ENCODE data around the gene ZNF43.
"Not testable (repeated sequence)": the region's sequence is repeated elsewhere in the genome, so short reads cannot be mapped to it uniquely, and the experiment has no call there.

Gene ZNF43

DNA sequence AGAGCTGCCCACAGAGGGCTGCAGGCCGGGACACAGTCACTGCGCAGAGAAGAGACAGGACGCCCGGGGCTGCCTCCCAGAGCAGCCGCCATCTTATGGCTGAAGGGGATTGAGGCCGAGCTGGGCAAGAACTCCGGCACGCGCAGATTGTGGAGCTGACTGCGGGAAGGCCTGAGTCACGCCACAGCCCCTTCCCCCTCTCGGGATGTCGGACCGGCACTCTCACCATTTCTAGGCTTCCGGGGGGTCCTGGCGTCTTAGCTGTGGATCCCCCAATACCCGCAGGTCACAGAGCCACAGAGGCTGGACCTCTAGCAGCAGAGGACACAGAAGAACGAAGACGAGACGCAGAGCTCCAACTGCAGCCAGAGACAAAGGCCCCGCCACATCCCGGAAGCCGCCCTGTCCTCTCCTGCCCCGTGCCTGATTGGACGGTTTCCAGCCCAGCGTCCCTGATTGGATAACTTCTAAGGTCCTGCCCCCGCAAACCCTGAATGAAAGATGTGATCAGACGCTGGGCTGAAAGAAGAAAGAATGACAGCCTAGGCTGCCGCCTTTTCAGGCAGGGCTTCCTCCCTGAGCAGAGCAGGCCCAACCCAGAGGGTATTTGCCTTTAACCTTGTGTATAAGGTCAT is at the start of gene ZNF43:
TSS of gene ZNF43 (minus strand) at position 373 of the 635 bp plus-strand sequence. CDS start at position 229, 144 bp downstream.
- DNase-seq (ENCODE audit: low read depth): peak; percentile 96

DNA sequence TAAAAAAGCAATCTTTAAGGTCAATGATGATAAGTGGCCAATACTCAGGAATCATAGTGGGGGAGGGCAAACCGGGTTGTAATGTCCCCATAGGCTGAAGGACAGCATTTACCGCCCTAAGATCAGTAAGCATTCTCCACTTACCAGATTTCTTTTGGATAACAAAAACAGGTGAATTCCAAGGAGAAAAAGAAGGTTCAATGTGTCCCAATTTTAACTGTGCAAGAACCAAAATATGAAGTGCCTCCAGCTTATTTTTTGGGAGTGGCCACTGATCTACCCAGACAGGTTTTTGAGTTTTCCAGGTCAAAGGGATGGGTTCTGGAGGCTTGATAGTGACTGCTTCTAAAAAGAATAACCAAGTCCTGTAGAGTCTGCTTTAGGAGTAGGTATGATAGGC is 49.5 kb upstream of the ZNF43 start:
- not testable (repeated sequence) for DNase-seq (ENCODE audit: low read depth)

DNA sequence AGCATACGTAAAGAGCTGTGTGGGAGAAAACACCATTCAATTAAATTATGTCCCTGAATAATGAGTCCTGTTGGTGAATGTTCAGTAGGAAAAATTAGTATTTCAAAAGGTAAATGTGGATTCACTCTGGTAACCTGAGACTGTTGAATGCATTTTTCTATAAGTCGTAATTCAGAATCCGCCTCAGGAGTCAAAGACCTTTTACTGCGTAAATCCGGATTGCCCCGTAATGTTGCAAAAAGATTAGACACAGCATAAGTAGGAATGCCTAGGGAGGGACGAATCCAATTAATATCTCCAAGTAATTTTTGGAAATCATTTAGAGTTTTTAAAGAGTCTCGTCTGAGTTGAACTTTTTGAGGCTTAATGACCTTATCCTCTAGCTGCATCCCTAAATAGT is 48.8 kb upstream of the ZNF43 start:
- DNase-seq (ENCODE audit: low read depth): not testable (repeated sequence)

DNA sequence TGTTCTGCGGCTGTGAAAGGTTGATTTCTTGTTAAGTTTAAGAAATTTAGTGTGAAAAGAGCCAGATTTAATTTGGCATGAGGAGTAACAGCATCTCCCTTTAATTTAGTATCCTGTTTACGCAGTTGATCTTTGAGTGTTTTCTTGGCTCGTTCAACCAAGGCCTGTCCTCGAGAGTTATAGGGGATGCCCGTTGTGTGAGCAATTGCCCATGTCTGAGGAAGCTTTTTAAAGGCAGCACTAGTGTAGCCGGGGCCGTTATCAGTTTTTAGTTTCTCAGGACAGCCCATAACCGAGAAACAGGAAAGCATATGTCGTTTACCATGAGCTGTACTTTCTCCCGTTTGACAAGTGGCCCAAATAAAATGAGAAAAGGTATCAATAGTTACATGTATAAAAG is 47.5 kb upstream of the ZNF43 start:
- DNase-seq (ENCODE audit: low read depth): no peak

DNA sequence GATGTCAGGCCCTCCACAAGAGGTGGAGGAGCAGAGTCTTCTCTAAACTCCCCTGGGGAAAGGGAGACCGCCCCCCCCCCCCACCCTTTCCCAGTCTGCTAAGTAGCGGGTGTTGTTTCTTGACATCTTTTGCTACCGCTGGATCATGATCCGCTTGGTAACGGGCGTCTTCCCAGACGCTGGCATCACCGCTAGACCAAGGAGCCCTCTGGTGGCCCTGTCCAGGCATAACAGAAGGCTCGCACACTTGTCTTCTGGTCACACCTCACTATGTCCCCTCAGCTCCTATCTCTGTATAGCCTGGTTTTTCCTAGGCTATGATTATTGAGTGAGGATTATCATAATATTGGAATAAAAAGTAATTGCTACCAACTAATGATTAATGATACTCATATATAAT is 44.8 kb upstream of the ZNF43 start:
- not testable (repeated sequence) for DNase-seq (ENCODE audit: low read depth)

DNA sequence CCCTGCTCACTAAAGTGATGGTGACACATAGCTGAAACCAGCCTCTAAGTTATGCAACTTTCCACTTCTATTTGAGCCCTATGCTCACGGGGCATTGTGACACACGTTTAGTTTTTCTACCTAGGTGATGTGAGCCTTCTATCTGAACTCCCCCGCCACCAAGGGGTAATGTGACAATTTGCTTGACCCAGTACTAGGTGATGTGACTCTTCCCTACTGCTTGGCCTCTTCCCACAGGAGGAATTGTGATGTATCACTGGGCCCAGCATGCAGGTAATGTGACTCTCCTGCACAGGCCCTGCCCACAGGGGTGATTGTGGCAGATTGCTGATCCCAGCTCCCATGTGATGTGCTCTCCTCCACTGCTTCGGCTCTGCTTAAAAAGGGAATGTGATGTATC is 42.7 kb upstream of the ZNF43 start:
- DNase-seq (ENCODE audit: low read depth): no peak

DNA sequence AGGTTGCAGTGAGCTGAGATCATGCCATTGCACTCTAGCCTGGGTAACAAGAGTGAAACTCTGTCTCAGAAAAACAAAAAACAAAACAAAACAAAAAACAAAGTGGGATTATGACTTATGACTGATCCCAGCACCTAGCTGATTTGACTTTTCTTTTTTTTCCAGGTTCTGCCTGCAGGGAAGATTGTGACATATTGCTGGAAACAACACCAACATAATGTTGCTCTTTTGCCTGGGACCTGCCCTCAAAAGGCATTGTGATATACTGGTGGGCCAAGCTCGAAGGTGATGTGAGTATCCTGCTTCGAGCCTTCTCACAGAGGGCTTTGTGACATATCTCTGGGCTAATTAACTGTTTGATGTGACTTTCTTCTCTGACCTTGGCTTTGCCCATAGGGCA is 42.0 kb upstream of the ZNF43 start:
- no peak for DNase-seq (ENCODE audit: low read depth)

DNA sequence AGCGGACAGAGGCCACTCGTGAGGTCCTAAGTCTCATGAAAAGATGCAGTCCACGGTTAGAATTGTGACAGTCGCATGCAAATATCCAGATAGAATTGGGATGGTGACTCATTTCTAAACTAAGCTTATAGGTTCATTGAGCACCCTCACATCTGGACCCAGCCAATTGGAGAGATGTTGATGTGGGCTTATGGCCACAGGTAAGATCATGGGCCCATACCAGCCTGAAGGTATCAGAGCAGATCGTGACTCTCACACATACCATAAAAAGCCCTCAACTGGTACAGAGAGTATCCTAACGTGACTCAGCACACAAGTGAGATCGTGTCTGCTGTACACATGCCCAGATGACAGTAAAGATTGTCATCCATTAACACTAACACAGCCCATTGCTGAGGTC is 40.6 kb upstream of the ZNF43 start:
- not testable (repeated sequence) for DNase-seq (ENCODE audit: low read depth)

DNA sequence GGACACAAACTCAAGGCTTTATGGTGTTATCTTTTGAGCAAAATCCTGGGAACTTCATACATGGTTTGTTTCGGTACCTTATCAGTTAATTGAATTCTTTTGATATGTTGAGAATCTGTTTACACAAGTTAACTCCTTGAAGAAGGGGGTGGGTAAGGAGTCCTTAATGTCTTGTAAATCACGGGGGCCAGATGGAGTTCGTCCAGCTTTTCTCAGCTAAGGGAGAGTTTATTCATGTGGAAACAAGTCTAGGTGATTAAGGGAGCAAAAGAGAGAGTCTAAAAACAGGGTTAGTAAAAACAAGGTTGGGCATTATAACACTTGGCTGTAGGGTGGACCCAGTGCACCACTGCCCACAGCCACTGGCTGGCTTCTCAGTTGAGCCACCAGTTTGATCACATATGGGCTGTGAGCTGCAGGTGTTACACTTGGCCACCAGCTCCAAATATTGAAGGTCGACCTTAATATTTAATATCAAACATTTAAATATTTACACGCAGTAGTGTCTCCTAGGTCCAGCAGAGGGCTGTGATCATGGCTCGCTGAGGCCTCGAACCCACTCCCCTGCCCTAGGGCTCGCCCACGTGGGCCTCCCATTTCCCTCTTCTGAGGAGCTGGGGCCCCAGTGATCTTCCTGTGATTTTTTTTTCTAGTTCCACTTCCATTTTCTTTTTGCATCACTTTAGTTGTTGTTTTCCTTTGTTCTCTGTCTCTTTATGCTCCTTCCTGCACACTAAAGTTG is 21.0 kb upstream of the ZNF43 start:
- DNase-seq (ENCODE audit: low read depth): no peak

DNA sequence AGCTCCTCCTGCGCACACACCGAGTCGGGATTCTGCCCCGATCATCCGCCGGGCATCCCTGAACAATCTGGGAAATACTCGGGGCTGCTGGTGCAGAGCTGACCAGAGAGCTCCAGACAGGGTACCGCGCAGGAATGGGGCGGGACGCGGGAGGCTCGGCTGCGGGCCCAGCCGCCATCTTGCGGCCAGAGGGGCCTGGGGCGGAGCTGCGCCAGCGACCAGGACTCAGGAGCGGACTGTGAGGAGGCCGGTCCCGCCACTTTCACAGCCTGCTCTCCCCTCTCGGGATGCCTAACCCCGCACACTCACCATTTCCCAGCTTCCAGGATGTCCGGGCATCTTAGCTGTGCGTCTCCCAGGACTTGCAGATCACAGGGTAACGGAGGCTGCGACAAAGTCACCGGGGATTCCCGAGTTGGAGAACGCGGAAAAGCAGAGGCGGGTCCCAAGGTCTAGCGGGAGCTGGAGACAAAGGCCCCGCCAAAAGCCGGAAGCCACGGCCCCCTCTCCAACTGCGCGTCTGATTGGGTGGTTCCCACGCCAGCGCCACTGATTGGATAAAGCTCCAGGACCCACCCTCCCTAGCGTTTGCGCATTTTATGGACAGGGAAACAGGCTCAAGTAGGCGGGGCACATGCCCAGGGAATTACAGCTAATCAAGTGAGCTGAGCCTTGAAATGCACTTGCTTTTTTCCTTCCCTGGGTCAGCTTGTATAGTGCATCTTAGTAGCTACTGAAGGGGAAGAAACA is 15.8 kb upstream of the ZNF43 start:
- peak; percentile 97 for DNase-seq (ENCODE audit: low read depth)

DNA sequence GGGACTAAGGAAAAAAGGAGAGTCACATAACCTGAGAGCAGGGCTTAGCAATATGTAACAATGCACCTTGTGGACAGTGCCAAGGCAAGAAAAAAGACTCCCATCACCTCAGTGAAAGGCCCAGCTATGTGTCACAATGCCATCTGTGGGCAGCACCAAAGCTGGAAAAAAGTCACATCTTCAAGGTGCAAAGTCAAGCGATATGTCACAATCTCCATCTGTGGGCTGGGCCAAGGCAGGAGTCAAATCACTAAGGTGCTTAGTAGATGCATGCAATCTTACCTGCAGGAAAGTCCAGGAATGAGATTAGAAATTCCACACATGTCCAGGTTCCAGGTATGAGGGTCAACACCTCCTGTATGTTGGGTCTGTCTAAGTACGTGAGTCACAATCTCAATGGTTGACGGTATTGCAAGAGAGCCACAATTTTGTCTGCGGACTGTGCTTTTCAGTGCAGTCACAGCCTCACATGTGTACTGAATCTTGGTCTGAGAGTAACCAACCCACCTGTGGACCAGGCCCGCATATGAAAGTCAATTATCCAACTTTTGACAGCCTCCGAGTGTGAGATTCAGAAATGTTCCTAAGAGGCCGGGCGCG is 14.8 kb upstream of the ZNF43 start:
- DNase-seq (ENCODE audit: low read depth): no peak

DNA sequence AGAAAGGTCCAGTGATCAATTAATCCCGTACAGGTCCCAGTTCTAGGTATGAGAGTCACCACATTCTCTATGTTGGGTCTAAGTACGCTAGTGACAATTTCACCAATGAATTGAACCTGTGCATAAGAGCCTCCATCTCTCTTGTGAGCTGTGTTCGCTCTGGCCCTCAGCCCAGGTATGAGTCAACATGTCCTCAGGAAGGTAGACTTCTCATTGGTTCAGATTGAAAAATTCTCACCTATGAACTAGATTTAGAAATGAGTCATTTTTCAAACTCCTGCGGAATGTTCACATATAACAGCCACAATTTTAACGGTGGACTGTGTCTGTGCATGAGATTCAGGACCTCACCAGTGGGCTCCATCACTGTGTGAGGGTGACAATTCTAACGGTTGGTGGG is 12.7 kb upstream of the ZNF43 start:
- DNase-seq (ENCODE audit: low read depth): peak; percentile 65

DNA sequence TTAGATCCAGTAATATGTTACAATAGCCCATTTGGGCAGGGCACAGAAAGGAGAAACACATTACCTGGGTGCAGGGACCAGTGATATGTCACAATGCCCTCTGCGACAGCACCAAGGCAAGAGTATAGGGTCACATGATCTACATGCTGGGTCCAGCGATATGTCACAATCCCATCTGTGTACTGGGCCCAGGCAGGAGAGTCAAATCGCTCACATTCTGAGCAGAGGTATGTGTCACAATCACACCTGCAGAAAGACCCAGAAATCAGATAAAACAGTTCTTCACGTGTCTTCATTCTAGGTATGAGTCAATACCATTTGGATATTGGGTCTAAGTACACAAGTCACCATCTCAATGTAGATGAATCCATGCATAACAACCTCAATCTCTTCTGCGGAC is 7.1 kb upstream of the ZNF43 start:
- DNase-seq (ENCODE audit: low read depth): no peak

DNA sequence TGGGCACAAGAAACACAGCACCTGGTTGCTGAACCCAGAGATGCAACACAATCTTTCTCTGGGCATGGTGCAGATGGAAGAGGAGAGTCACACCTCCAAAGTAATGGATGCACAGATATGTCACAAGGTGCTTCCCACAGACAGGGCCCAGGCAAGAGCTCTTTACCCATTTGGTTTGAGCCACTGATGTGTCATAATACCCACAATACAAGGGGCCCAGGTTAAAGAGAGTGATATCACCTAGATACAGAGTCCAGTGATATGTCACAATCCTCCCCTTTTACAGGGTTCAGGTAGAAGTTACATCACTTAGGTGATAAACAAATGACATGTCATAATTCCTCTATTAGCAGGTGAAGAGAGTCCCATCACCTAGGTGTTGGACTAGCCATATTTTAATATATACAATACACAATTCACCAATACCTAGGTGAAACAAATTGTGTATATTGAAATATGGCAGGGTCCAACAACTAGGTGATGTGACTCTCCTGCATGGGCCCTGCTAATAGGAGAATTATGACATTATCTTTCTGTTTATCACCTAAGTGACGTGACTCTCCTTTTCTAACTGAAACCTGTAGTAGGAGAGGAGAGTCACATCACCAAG is 5.6 kb upstream of the ZNF43 start:
- DNase-seq (ENCODE audit: low read depth): no peak

DNA sequence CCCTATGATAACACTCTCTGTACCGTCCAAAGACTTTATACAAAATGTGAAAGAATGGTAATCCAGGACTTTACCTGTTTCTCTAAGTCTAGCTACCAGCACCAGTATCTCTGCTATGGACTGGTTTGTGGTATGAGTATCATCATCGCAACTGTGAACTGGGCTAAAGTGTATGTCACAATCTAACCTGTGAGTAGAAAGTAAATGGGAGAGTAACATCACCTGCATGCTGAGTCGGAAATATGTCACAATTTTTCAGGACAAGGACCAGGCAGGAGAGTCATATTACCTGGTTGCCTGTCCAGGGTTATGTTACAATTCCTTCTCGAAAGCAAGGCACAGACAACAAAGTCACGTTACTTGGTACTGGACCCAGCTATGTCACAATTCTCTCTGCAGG is 5.1 kb upstream of the ZNF43 start:
- no peak for DNase-seq (ENCODE audit: low read depth)

DNA sequence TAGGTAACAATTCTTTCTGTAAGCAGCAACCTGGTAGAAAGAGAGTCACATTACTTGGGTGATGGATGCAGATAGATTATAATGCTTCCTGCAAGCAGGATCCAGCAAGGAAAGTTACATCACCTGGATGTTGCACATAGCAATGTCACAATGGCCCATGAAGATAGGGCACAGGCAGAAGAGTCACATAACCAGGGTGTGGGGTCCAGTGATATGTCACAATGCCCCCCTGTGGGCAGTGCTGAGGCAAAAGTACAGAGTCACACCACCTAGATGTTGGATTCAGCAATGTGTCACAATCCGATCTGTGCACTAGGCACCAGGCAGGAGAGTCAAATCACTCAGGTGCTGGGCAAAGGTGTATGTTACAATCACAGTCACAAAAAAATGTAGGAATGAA is 4.0 kb upstream of the ZNF43 start:
- no peak for DNase-seq (ENCODE audit: low read depth)

DNA sequence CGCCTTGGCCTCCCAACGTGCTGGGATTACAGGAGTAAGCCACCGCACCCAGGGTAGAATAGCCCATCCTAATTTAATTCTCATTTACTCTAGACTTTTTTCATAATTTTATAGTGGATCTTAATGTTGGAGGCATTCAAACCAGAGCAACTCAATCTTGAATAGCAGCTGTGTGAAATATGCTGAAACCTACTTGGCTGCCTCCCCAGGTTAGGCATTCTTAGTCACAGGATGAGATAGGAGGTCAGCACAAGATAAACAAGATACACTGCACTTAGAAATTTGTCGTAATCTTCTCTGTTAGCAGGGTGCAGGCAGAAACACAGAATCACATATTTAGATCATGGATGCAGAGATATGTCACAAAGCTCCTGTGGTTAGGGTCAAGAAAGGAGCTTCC is 2.7 kb upstream of the ZNF43 start:
- peak; percentile 81 for DNase-seq (ENCODE audit: low read depth)

DNA sequence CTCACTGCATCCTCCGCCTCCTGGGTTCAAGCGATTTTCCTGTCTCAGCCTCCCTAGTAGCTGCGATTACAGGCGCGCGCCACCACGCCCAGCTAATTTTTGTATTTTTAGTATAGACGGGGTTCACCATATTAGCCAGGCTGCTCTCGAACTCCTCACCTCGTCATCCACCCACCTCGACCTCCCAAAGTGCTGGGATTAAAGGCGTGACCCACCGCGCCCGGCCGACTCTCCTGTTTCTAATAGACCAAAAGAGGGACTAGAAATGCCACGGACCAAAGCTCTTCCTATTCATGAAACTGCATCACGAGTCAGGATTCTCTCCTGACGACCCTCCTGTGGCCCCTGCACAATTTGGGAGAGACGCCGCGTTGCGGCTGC is 563 bp downstream of the ZNF43 start:
- DNase-seq (ENCODE audit: low read depth): no peak

DNA sequence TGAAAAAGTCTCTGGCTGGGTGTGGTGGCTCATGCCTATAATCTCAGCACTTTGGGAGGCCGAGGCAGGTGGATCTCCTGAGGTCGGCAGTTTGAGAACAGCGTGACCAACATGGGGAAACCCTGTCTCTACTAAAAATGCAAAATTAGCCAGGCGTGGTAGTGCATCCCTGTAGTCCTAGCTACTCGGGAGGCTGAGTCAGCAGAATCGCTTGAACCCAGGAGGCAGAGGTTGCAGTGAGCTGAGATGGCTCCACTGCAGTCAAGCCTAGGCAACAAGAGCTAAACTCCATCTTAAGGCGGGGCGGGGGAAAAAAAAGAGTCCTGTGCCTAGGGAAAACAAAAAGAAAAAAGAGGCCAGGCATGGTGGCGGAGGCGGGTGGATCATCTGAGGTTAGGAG is 2.2 kb downstream of the ZNF43 start:
- DNase-seq (ENCODE audit: low read depth): no peak

DNA sequence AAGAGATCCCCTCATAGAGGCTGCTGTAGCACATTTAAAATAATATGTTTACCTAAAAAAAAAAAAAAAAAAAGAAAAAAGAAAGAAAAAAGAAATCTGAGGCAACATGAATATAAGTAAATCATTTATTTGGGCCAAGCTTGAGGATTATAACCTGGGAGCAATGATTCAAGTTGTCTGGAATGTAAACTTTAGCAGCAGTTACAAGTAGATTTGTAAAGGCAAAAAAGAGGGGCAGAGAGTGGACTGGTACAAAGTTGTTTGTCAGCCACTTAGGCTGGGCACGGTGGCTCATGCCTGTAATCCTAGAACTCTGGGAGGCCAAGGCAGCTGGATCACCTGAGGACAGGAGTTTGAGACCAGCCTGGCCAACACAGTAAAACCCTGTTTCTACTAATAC is 11.3 kb downstream of the ZNF43 start:
- peak; percentile 69 for DNase-seq (ENCODE audit: low read depth)

DNA sequence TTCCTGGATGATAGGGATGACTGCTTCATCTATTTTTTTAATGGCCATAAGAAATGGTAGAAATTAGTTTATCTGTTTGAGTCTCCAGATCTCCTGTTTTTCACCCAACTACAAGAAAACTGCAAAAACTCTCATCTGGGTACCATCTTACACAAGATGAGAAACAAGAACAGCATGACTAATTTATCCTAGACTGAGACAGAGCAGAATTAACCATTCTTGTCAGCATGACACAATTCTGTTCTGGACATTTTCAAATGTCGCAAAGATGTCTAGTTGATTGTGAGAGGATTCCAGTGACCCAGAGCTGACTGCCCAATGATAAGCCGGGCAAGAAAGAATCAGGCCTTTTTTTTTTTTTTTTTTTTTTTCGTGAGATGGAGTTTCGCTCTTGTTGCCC is 12.8 kb downstream of the ZNF43 start:
- no peak for DNase-seq (ENCODE audit: low read depth)

DNA sequence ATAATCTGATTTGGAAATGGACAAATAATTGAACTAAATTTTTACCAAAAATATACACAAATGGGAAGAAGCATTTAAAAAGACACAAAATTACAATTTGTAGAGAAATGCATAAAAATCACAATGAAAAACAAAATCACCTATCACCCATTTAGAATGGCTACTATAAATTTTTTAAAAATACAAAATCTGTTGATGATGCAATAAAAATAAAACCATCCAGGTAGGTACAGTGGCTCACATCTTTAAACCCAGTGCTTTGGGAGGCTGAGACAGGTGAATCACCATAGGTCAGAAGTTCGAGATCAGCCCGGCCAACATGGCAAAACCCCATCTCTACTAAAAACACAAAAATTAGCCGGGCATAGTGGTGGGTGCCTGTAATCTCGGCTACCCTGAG is 23.5 kb downstream of the ZNF43 start:
- no peak for DNase-seq (ENCODE audit: low read depth)
